Neuronal stem cell (in vitro differentiated cells): ENCODE data around the gene ITGB3BP.

ENCODE experiments used
- DNase-seq: peaks from one replicate; pipeline ENCODE4 v3.0.0-alpha.2; 2013; ENCODE audit warnings: low spot score
- H2AFZ ChIP-seq: one replicate; pipeline ENCODE4 v1.6.1; 2013; ENCODE audit warnings: mild to moderate bottlenecking, low read length, inconsistent platforms
- H2AK5ac ChIP-seq: 2 replicates; pipeline ENCODE4 v1.6.1; 2013; ENCODE audit warnings: low read depth, mild to moderate bottlenecking, inconsistent platforms, low read length, moderate library complexity, mixed read lengths
- H2BK120ac ChIP-seq: 2 replicates; pipeline ENCODE4 v1.6.1; 2013; ENCODE audit warnings: low read depth, mild to moderate bottlenecking, inconsistent platforms, low read length, moderate library complexity, mixed read lengths
- H2BK12ac ChIP-seq: one replicate; pipeline ENCODE4 v1.6.1; 2013; ENCODE audit warnings: low read length, inconsistent platforms
- H2BK15ac ChIP-seq: 2 replicates; pipeline ENCODE4 v1.6.1; 2013; ENCODE audit warnings: mild to moderate bottlenecking, low read length, inconsistent platforms, mixed read lengths
- H2BK5ac ChIP-seq: one replicate; pipeline ENCODE4 v1.6.1; 2013; ENCODE audit warnings: inconsistent platforms, mild to moderate bottlenecking, low read length, moderate library complexity
- H3K14ac ChIP-seq: one replicate; pipeline ENCODE4 v1.6.1; 2013; ENCODE audit warnings: low read length, inconsistent platforms
- H3K18ac ChIP-seq: 2 replicates; pipeline ENCODE4 v1.6.1; 2013; ENCODE audit warnings: low read length, inconsistent platforms
- H3K23ac ChIP-seq: 2 replicates; pipeline ENCODE4 v1.6.1; 2013; ENCODE audit warnings: low read depth, mild to moderate bottlenecking, mixed read lengths, low read length, inconsistent platforms; ENCODE audit not compliant: poor library complexity
- H3K27ac ChIP-seq: replicated peaks from 3 replicates; pipeline ENCODE4 v1.5.1; 2013; ENCODE audit warnings: low read length, inconsistent platforms
- H3K27me3 ChIP-seq, 3 experiments: 2 replicates each; pipeline ENCODE4 v1.6.1; 2013; ENCODE audit warnings: low read length in 3 of 3, mild to moderate bottlenecking in 2 of 3, inconsistent platforms in 1 of 3, low read depth in 1 of 3, mixed read lengths in 1 of 3, moderate library complexity in 1 of 3; ENCODE audit not compliant: control insufficient read depth in 3 of 3, insufficient read depth in 3 of 3
- H3K36me3 ChIP-seq, 2 donors: replicated peaks in 1 of 2; 2 replicates each; pipeline ENCODE4 v1.6.1; 2013; ENCODE audit warnings: low read length in 2 of 2; ENCODE audit not compliant: control insufficient read depth in 2 of 2, insufficient read depth in 2 of 2
- H3K4ac ChIP-seq: 2 replicates; pipeline ENCODE4 v1.6.1; 2013; ENCODE audit warnings: inconsistent platforms, mild to moderate bottlenecking, low read length, moderate library complexity
- H3K4me1 ChIP-seq, 2 donors: 1 replicate in 1 of 2; 2 replicates in 1 of 2; pipeline ENCODE4 v1.6.1; 2013; ENCODE audit warnings: low read length in 2 of 2, low read depth in 1 of 2; ENCODE audit not compliant: control insufficient read depth in 2 of 2, insufficient read depth in 1 of 2
- H3K4me2 ChIP-seq: one replicate; pipeline ENCODE4 v1.6.1; 2013; ENCODE audit warnings: mild to moderate bottlenecking, low read length, inconsistent platforms; ENCODE audit not compliant: insufficient read depth, poor library complexity, severe bottlenecking
- H3K4me3 ChIP-seq, 2 donors: 2 replicates each; pipeline ENCODE4 v1.5.1; 2013; ENCODE audit warnings: low read length in 2 of 2, mild to moderate bottlenecking in 2 of 2, inconsistent platforms in 1 of 2, moderate library complexity in 1 of 2
- H3K79me1 ChIP-seq: one replicate; pipeline ENCODE4 v1.6.1; 2013; ENCODE audit warnings: low read depth, mild to moderate bottlenecking, inconsistent platforms, low read length, moderate library complexity
- H3K9ac ChIP-seq: one replicate; pipeline ENCODE4 v1.6.1; 2013; ENCODE audit warnings: mild to moderate bottlenecking, low read depth, low read length, inconsistent platforms; ENCODE audit not compliant: poor library complexity
- H3K9me3 ChIP-seq, 2 donors: replicated peaks in 1 of 2; 2 replicates each; pipeline versions ENCODE3 to v1.6.1; 2013; ENCODE audit warnings: low read length in 2 of 2, mild to moderate bottlenecking in 2 of 2, inconsistent platforms in 1 of 2, low read depth in 1 of 2, mixed read lengths in 1 of 2, moderate library complexity in 1 of 2; ENCODE audit not compliant: control insufficient read depth in 2 of 2, insufficient read depth in 1 of 2
- H4K8ac ChIP-seq: one replicate; pipeline ENCODE4 v1.6.1; 2013; ENCODE audit warnings: low read depth, mild to moderate bottlenecking, inconsistent platforms, low read length, moderate library complexity
- H4K91ac ChIP-seq: one replicate; pipeline ENCODE4 v1.6.1; 2013; ENCODE audit warnings: low read length, low read depth, mild to moderate bottlenecking, inconsistent platforms; ENCODE audit not compliant: poor library complexity
- WGBS, 2 donors: extraction: QIAGEN DNeasy Blood & Tissue Kit; methylation state at CpG; one replicate each; pipeline ENCODE4 v1.1.7; 2013; ENCODE audit warnings: missing lambda C conversion rate in 2 of 2, mixed read lengths in 1 of 2; ENCODE audit not compliant: insufficient read length in 2 of 2, insufficient replicate concordance in 1 of 2; ENCODE audit errors: extremely low coverage in 2 of 2; 5-methylcytosine and 5-hydroxymethylcytosine counted together

ITGB3BP gene

DNA sequence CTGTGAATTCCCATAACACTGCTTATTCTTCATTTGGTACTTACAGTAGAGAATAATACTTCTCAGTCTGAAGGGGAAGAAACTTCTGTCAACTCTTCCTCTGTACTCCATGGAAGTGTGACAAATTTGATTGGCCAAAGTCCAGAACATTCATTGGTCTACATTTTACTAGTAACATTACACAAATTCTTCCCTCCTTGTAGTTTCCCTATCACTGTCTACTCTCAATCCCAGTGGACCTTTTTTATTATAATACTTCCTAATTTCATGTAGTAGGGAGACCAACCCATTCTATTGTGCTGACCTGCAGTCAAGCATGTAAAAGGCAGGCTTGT, 80.9 kb downstream of the ITGB3BP start:
- no peak overlapping the region for H3K14ac ChIP-seq
- H4K91ac ChIP-seq: no peak overlapping the region
- no peak overlapping the region for H4K8ac ChIP-seq
- H2BK12ac ChIP-seq: no peak overlapping the region
- no peaks in the 10 kb centered on the region for H3K27me3 ChIP-seq
- H3K23ac ChIP-seq: no peak overlapping the region
- no peak for DNase-seq
- no peak overlapping the region for H3K9ac ChIP-seq
- H2BK120ac ChIP-seq: no peak overlapping the region
- H2AFZ ChIP-seq: no peak overlapping the region
- no peaks in the 10 kb centered on the region for H3K79me1 ChIP-seq
- no peak overlapping the region for H3K4me3 ChIP-seq
- H3K4me2 ChIP-seq: no peak overlapping the region
- no peak overlapping the region for H2BK5ac ChIP-seq
- H3K4me1 ChIP-seq: no peaks in the 10 kb centered on the region
- H2BK15ac ChIP-seq: no peak overlapping the region
- no peak overlapping the region for H3K18ac ChIP-seq
- H3K27ac ChIP-seq: no peak overlapping the region
- peaks cover 0 to 19% of the 10 kb centered on the region in 2 donors for H3K36me3 ChIP-seq
- no peaks in the 10 kb centered on the region for H3K9me3 ChIP-seq
- H2AK5ac ChIP-seq: no peak overlapping the region
- H3K4ac ChIP-seq: no peak overlapping the region

DNA sequence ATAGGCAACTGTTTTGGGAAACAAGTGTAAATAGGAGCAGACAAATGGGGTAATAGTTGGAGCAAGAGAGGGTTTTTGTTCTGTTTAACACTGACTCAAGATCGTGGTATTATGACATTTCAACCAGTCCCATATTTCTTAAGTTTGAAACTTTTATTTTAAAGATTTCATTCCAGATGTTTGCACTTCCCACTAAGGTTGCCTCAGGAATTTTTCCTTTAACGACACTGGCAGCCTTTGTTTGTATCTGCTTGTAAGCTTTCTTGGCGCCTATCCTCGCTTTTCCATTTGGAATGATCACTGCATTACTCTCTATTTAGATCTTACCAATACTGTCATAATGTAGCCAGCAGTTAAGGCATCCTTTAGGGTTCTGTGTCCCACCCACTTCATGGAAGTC, 87.9 kb downstream of the ITGB3BP start:
- Histone ChIP-seq H3K23ac (no peak overlapping the region), H3K79me1 (no peaks in the 10 kb centered on the region), H3K9ac (no peak overlapping the region), H4K91ac (no peak overlapping the region), H3K18ac (no peak overlapping the region), H3K4ac (no peak overlapping the region), H3K4me1 (no peaks in the 10 kb centered on the region), H3K36me3 (peaks cover 0 to 30% of the 10 kb centered on the region in 2 donors), H4K8ac (no peak overlapping the region), H2BK15ac (no peak overlapping the region), H3K4me3 (no peak overlapping the region), H2BK120ac (no peak overlapping the region), H3K27me3 (no peaks in the 10 kb centered on the region), H3K9me3 (peaks cover 0 to 17% of the 10 kb centered on the region in 2 donors), H2BK5ac (no peak overlapping the region), H2BK12ac (no peak overlapping the region), H2AK5ac (no peak overlapping the region), H2AFZ (no peak overlapping the region), H3K14ac (no peak overlapping the region), H3K27ac (no peak overlapping the region), H3K4me2 (no peak overlapping the region)
- no CpG with 5 or more reads among the region's 4 CpGs for WGBS, 2 donors
- DNase-seq: no peak

DNA sequence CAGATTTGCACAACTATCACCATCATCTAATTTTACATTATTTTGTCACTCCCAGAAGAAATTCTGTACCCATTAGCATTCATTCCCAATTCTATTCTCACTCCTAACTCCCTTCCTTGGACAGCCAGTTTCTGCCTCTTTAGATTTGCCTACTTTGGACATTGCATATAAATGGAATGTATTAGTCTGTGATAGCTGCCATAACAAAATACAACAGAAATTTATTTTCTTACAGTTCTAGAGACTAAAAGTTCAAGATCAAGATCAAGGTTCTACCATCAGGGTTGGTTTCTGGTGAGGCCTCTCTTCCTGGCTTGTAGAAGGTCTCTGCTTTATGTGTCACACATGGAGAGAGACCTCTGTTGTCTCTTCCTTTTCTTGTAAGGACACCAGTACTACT, 93.7 kb downstream of the ITGB3BP start:
- no peak overlapping the region for H3K9ac ChIP-seq
- no peak overlapping the region for H4K91ac ChIP-seq
- peaks cover 1 to 20% of the 10 kb centered on the region in 2 donors for H3K36me3 ChIP-seq

DNA sequence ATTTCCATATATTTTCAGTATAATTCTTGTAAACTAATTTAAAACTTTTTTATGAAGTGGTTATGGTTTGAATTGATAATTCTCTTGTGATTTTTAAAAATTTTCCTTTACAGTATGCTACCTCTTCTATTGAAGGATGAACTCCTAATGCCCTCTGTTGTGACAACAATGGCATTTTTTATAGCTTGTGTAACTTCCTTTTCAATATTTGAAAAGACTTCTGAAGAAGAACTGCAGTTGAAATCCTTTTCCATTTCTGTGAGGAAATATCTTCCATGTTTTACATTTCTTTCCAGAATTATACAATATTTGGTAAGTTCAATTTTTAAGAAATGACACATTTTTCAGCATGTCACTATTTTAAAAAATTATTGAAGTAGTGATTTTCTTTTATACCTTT, 94.2 kb downstream of the ITGB3BP start:
- Histone ChIP-seq H3K23ac (no peak overlapping the region), H2BK120ac (no peak overlapping the region), H3K4me3 (no peak overlapping the region)

More for the DNA sequence above, 93.7 kb downstream of the ITGB3BP start:
- Histone ChIP-seq H3K18ac (no peak overlapping the region), H3K9me3 (peaks cover 3 to 27% of the 10 kb centered on the region in 2 donors), H3K27ac (no peak overlapping the region), H3K4ac (no peak overlapping the region), H3K4me2 (no peak overlapping the region), H3K27me3 (no peaks in the 10 kb centered on the region), H3K14ac (no peak overlapping the region), H3K4me3 (no peak overlapping the region), H2BK12ac (no peak overlapping the region), H4K8ac (no peak overlapping the region), H2AFZ (no peak overlapping the region), H3K4me1 (no peaks in the 10 kb centered on the region), H2BK120ac (no peak overlapping the region), H2BK5ac (no peak overlapping the region), H2BK15ac (no peak overlapping the region), H3K23ac (no peak overlapping the region), H2AK5ac (no peak overlapping the region), H3K79me1 (no peaks in the 10 kb centered on the region)
- DNase-seq: no peak

More for the DNA sequence above, 94.2 kb downstream of the ITGB3BP start:
- no peak overlapping the region for H2AK5ac ChIP-seq
- H3K36me3 ChIP-seq: peaks cover 1 to 20% of the 10 kb centered on the region in 2 donors
- no peak overlapping the region for H2BK15ac ChIP-seq
- H3K27ac ChIP-seq: no peak overlapping the region
- no peak overlapping the region for H3K18ac ChIP-seq
- H4K8ac ChIP-seq: no peak overlapping the region
- H2BK5ac ChIP-seq: no peak overlapping the region
- no peak for DNase-seq
- no peaks in the 10 kb centered on the region for H3K4me1 ChIP-seq
- H3K79me1 ChIP-seq: no peaks in the 10 kb centered on the region
- H3K4me2 ChIP-seq: no peak overlapping the region
- H3K9ac ChIP-seq: no peak overlapping the region
- H4K91ac ChIP-seq: no peak overlapping the region
- peaks cover 3 to 27% of the 10 kb centered on the region in 2 donors for H3K9me3 ChIP-seq
- H3K27me3 ChIP-seq: no peaks in the 10 kb centered on the region
- no peak overlapping the region for H2AFZ ChIP-seq
- no peak overlapping the region for H3K14ac ChIP-seq
- H2BK12ac ChIP-seq: no peak overlapping the region
- H3K4ac ChIP-seq: no peak overlapping the region
